OCI-LY3 (cell line): ENCODE results near the gene GMPPA.

Experiments used
- H2AFZ ChIP-seq: fragments of 200-600, 300-600 bp; shearing (Covaris generic); 2 replicates; pipeline ENCODE4 v1.6.0; 2014; ENCODE audit warnings: antibody characterized with exemption, low read depth, low read length
- H3K27ac ChIP-seq: fragments of 200-600, 300-600 bp; sonication (generic); 2 replicates; pipeline ENCODE4 v1.5.1; 2014; ENCODE audit warnings: mild to moderate bottlenecking, low read length, moderate library complexity, mixed read lengths
- H3K27me3 ChIP-seq: fragments of 200-600, 300-600 bp; sonication (generic); 2 replicates; pipeline ENCODE4 v1.6.1; 2014; ENCODE audit warnings: low read depth, low read length, mixed read lengths
- H3K36me3 ChIP-seq: fragments of 200-600, 300-600 bp; sonication (generic); replicated peaks from 2 replicates; pipeline ENCODE3; 2014; ENCODE audit warnings: low read depth, low read length, mixed read lengths
- H3K4me1 ChIP-seq: fragments of 300-600, 200-600 bp; sonication (generic); 2 replicates; pipeline ENCODE4 v1.6.1; 2014; ENCODE audit warnings: low read length, mixed read lengths
- H3K4me2 ChIP-seq: fragments of 200-600, 300-600 bp; sonication (generic); 2 replicates; pipeline ENCODE4 v1.6.1; 2014; ENCODE audit warnings: low read length, mixed read lengths
- H3K4me3 ChIP-seq: fragments of 300-600, 200-600 bp; sonication (generic); 2 replicates; pipeline ENCODE4 v1.5.1; 2014; ENCODE audit warnings: antibody characterized with exemption, mild to moderate bottlenecking, low read length, moderate library complexity
- H3K79me2 ChIP-seq: fragments of 300-600, 200-600 bp; shearing (Covaris generic); 2 replicates; pipeline ENCODE4 v1.6.1; 2014; ENCODE audit warnings: mild to moderate bottlenecking, low read length, mixed read lengths
- H3K9ac ChIP-seq: fragments of 300-600, 200-600 bp; shearing (Covaris generic); 2 replicates; pipeline ENCODE4 v1.6.0; 2014; ENCODE audit warnings: mild to moderate bottlenecking, low read length, moderate library complexity
- H3K9me3 ChIP-seq: fragments of 200-600, 300-600 bp; shearing (Covaris generic); 2 replicates; pipeline ENCODE4 v1.6.1; 2014; ENCODE audit warnings: low read length, mixed read lengths; ENCODE audit not compliant: insufficient read depth
- H4K20me1 ChIP-seq: fragments of 200-600, 300-600 bp; sonication (generic); 2 replicates; pipeline ENCODE4 v1.6.1; 2016; ENCODE audit warnings: low read length, mixed read lengths; ENCODE audit not compliant: insufficient read depth
- EZH2phosphoT487 ChIP-seq: fragments of 200-600 bp; shearing (Covaris generic); IDR thresholded peaks from 2 replicates; pipeline ENCODE4 v1.6.1; 2018; ENCODE audit warnings: antibody characterized with exemption, mixed run types, low read depth
- TF ChIP-seq, protein P1 (sequence below): fragments of 200-600, 300-600 bp; sonication (generic); IDR thresholded peaks from 2 replicates; pipeline ENCODE4 v1.5.1; 2014; ENCODE audit warnings: antibody characterized with exemption, low read length, low read depth

GMPPA gene

DNA sequence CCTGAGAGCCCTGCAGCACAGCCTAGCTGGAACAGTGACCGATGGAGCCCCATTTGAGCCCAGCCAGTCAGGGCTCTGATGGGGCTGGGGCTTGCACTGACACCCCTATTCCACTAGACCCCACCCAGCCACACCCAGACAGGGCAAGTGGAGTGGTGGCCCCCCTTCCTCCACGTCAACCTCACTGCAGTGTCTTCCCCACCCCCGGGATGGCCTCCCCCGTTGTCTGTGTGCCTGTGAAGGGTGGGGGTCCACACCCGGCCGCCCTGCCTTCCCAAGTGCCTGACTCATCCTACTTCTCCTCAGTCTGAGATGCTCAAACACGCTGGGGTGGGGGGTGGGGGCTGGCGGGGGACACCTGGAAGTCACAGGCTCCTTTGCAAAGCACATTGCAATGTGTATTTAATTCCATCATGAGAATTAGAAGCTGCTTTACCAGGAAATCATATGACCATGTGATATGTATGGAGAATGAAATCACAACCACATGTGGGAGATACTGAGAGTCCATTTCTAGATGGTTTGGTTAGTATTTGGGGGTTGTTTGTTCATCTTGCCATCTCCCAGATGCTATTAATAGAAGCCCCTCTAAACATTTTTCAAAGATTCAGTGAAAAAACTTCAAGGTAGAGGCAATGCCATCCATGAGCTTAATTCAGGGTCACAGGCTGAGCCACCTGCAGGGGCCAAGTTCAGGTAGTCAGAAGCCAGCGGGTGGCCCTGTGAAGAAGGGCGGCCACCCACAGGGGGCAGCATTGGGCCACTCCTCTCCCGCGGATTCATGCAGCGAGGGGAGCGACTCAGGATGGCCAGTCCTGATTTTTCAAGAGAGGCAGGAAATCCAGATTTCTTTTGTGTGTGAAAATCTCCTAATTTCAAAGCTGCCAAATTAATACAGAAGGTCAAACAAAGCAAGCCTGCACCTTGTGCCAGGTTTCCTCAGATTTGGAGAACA lies 22.7 kb upstream of the GMPPA start:
- H3K4me2 ChIP-seq: peak overlapping the region; percentile 36; the same call in 1 of the 2 replicates
- no peaks in the 10 kb centered on the region for H3K9me3 ChIP-seq
- H3K9ac ChIP-seq: no peak overlapping the region
- no peaks in the 10 kb centered on the region; the same call in none of the 2 replicates for H3K27me3 ChIP-seq
- no peak overlapping the region for H3K4me3 ChIP-seq
- H3K36me3 ChIP-seq: no peaks in the 10 kb centered on the region
- H3K4me1 ChIP-seq: no peaks in the 10 kb centered on the region
- no peak overlapping the region for H2AFZ ChIP-seq
- H3K27ac ChIP-seq: no peak overlapping the region
- no peaks in the 10 kb centered on the region for H4K20me1 ChIP-seq
- TF ChIP-seq EZH2phosphoT487: no peak
- TF ChIP-seq, protein P1, sequence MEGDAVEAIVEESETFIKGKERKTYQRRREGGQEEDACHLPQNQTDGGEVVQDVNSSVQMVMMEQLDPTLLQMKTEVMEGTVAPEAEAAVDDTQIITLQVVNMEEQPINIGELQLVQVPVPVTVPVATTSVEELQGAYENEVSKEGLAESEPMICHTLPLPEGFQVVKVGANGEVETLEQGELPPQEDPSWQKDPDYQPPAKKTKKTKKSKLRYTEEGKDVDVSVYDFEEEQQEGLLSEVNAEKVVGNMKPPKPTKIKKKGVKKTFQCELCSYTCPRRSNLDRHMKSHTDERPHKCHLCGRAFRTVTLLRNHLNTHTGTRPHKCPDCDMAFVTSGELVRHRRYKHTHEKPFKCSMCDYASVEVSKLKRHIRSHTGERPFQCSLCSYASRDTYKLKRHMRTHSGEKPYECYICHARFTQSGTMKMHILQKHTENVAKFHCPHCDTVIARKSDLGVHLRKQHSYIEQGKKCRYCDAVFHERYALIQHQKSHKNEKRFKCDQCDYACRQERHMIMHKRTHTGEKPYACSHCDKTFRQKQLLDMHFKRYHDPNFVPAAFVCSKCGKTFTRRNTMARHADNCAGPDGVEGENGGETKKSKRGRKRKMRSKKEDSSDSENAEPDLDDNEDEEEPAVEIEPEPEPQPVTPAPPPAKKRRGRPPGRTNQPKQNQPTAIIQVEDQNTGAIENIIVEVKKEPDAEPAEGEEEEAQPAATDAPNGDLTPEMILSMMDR: peak; percentile 67
- H3K79me2 ChIP-seq: no peaks in the 10 kb centered on the region

DNA sequence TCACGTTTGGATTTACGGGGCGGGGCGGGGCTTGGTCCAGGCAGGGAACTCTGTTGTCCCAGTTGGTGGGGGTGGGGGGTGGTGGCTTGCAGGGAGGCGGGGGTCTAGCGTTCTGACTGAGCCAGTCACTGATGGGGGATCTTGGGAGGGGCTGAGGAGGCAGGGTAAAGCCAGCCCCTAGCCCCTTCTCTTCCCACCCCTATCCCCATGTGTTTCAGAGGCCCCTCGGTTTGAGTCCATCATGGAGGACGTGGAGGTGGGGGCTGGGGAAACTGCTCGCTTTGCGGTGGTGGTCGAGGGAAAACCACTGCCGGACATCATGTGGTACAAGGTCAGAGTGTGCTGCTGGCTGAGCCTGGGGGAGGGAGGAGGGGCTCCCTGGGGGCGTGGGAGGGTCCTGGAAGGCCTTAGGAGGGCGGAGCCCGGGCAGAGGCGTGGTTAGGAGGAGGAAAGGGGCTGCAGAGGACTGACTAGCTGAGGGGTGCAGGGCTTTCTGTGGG lies 22.0 kb upstream of the GMPPA start:
- Histone ChIP-seq H3K4me2 (peak overlapping the region; percentile 36; the same call in 1 of the 2 replicates), H3K9me3 (no peaks in the 10 kb centered on the region), H3K4me3 (no peak overlapping the region), H4K20me1 (no peaks in the 10 kb centered on the region), H3K79me2 (no peaks in the 10 kb centered on the region), H3K27me3 (no peaks in the 10 kb centered on the region; the same call in none of the 2 replicates), H3K4me1 (no peaks in the 10 kb centered on the region), H2AFZ (no peak overlapping the region), H3K27ac (no peak overlapping the region), H3K9ac (no peak overlapping the region), H3K36me3 (no peaks in the 10 kb centered on the region)
- no peak for TF ChIP-seq EZH2phosphoT487
- TF ChIP-seq, protein P1: no peak

DNA sequence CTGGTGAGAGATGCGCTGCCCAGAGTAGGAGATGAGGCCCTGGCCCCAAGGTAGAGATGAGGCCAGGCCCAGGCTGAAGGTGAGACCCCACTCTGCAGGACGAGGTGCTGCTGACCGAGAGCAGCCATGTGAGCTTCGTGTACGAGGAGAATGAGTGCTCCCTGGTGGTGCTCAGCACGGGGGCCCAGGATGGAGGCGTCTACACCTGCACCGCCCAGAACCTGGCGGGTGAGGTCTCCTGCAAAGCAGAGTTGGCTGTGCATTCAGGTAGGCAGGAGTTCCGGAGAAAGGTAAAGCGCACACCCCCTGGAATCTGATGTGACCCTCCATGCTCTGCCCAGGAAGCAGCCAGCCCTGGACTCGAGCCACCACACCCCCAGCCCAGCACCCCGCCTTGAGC lies 21.5 kb upstream of the GMPPA start:
- no peak overlapping the region for H3K27ac ChIP-seq
- no peaks in the 10 kb centered on the region for H3K36me3 ChIP-seq
- no peak overlapping the region for H3K9ac ChIP-seq
- TF ChIP-seq, protein P1: no peak
- no peak for TF ChIP-seq EZH2phosphoT487
- no peaks in the 10 kb centered on the region for H4K20me1 ChIP-seq
- no peaks in the 10 kb centered on the region for H3K79me2 ChIP-seq
- H3K27me3 ChIP-seq: no peaks in the 10 kb centered on the region; the same call in none of the 2 replicates
- no peak overlapping the region for H2AFZ ChIP-seq
- H3K4me3 ChIP-seq: no peak overlapping the region
- no peaks in the 10 kb centered on the region for H3K9me3 ChIP-seq
- no peaks in the 10 kb centered on the region for H3K4me1 ChIP-seq
- H3K4me2 ChIP-seq: no peak overlapping the region

DNA sequence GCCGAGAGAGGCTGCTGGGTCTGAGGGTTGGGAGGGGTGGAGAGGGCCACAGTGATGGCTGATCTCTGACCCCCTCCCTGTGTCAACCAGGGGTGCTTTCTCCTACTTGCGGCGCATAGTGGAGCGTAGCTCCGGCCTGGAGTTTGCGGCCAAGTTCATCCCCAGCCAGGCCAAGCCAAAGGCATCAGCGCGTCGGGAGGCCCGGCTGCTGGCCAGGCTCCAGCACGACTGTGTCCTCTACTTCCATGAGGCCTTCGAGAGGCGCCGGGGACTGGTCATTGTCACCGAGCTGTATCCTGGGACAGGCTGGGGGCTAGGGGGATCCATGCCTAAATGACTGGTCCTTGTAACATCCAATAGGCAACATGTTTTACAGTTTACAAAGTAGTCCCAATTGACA lies 20.9 kb upstream of the GMPPA start:
- no peak overlapping the region for H3K4me3 ChIP-seq
- H4K20me1 ChIP-seq: no peaks in the 10 kb centered on the region
- no peaks in the 10 kb centered on the region for H3K36me3 ChIP-seq
- TF ChIP-seq, protein P1: no peak
- H3K27me3 ChIP-seq: no peaks in the 10 kb centered on the region; the same call in none of the 2 replicates
- no peak overlapping the region for H3K27ac ChIP-seq
- H3K9me3 ChIP-seq: no peaks in the 10 kb centered on the region
- no peak overlapping the region for H3K9ac ChIP-seq
- H3K79me2 ChIP-seq: no peaks in the 10 kb centered on the region
- H2AFZ ChIP-seq: no peak overlapping the region
- H3K4me2 ChIP-seq: no peak overlapping the region
- no peaks in the 10 kb centered on the region for H3K4me1 ChIP-seq
